Thymus (tissue), 11 donors: ENCODE measurements around the gene IGSF21. TPM values are rescaled to one million over a fixed set of nuclear protein-coding genes. Genes with fewer than 3 reads are reported as not detected.
"Not testable (repeated sequence)": the region's sequence is repeated elsewhere in the genome, so short reads cannot be mapped to it uniquely, and the experiment has no call there.

Experiments used
- DNase-seq, 9 donors: peaks; one replicate each; pipeline ENCODE4 v3.0.0-alpha.2; 2013; ENCODE audit warnings: low spot score in 9 of 9, low read depth in 6 of 9, missing footprints in 1 of 9
- H3K27ac ChIP-seq, 2 donors: one replicate each; pipeline ENCODE4 v1.5.1; 2013; ENCODE audit warnings: control low read depth in 1 of 2, low read depth in 1 of 2, low read length in 1 of 2, mild to moderate bottlenecking in 1 of 2, moderate library complexity in 1 of 2
- H3K27me3 ChIP-seq, 2 donors: one replicate each; pipeline ENCODE4 v1.5.1; 2013; ENCODE audit warnings: low read length in 1 of 2; ENCODE audit not compliant: control insufficient read depth in 2 of 2, insufficient read depth in 1 of 2
- H3K36me3 ChIP-seq, 2 donors: one replicate each; pipeline ENCODE4 v1.5.1; 2013; ENCODE audit warnings: low read length in 1 of 2, mild to moderate bottlenecking in 1 of 2, moderate library complexity in 1 of 2; ENCODE audit not compliant: control insufficient read depth in 2 of 2, insufficient read depth in 2 of 2
- H3K4me1 ChIP-seq, 2 donors: one replicate each; pipeline ENCODE4 v1.5.1; 2013; ENCODE audit warnings: low read length in 2 of 2; ENCODE audit not compliant: control insufficient read depth in 2 of 2, insufficient read depth in 2 of 2
- H3K4me3 ChIP-seq, 2 donors: one replicate each; pipeline ENCODE4 v1.5.1; 2013; ENCODE audit warnings: low read length in 2 of 2, control low read depth in 1 of 2, mild to moderate bottlenecking in 1 of 2
- H3K9me3 ChIP-seq, 2 donors: one replicate each; pipeline ENCODE4 v1.5.1; 2013; ENCODE audit warnings: low read length in 1 of 2, mild to moderate bottlenecking in 1 of 2; ENCODE audit not compliant: control insufficient read depth in 2 of 2, insufficient read depth in 1 of 2
- WGBS: extraction: QIAGEN DNeasy Blood & Tissue Kit; methylation state at CpG from one replicate; pipeline ENCODE4 v1.1.7; 2013; 5-methylcytosine and 5-hydroxymethylcytosine counted together
- polyA plus RNA-seq: library from polyadenylated mRNA; stranded (reverse); fragments of 200-250 nt; gene quantifications from one replicate; pipeline ENCODE4 v1.2.3, GENCODE V29; 2013
- total RNA-seq: library from RNA; stranded (reverse); fragments of 120-200 nt; gene quantifications from one replicate; pipeline ENCODE4 v1.2.4, GENCODE V29; 2013
- donor health status: healthy.

IGSF21 gene
- total and polyA plus RNA-seq, 2 donors: 0.85 to 2.1 TPM

- H3K27ac ChIP-seq, H3K27me3 ChIP-seq, H3K4me3 ChIP-seq, DNase-seq, H3K9me3 ChIP-seq, H3K36me3 ChIP-seq, H3K4me1 ChIP-seq: not testable (repeated sequence)
These were observed 264.9 kb downstream of the IGSF21 start for GRCh38 chr1:18372505-18372904.

- DNase-seq: no peak
- Histone ChIP-seq H3K4me1 (no peaks in the 10 kb centered on the region), H3K36me3 (no peaks in the 10 kb centered on the region), H3K27ac (no peak overlapping the region), H3K27me3 (no peaks in the 10 kb centered on the region), H3K9me3 (no peaks in the 10 kb centered on the region), H3K4me3 (no peak overlapping the region)
- 91% methylated on average over 6 of the region's 6 CpGs for WGBS
These were observed 265.6 kb downstream of the IGSF21 start for GRCh38 chr1:18373151-18373550.

- Histone ChIP-seq H3K4me1 (no peaks in the 10 kb centered on the region), H3K27me3 (no peaks in the 10 kb centered on the region), H3K9me3 (no peaks in the 10 kb centered on the region), H3K36me3 (no peaks in the 10 kb centered on the region), H3K27ac (no peak overlapping the region), H3K4me3 (no peak overlapping the region)
- WGBS: 50% methylated on average over 14 of the region's 14 CpGs
- peak in 3 of 9 donors; percentile 6 to 8 (median 7) for DNase-seq
These were observed 266.4 kb downstream of the IGSF21 start for GRCh38 chr1:18373882-18374493.

- 95% methylated on average over 24 of the region's 24 CpGs for WGBS
- H3K36me3 ChIP-seq: no peaks in the 10 kb centered on the region
- H3K27me3 ChIP-seq: no peaks in the 10 kb centered on the region
- no peak for DNase-seq
- H3K4me1 ChIP-seq: no peaks in the 10 kb centered on the region
- no peak overlapping the region for H3K4me3 ChIP-seq
- no peaks in the 10 kb centered on the region for H3K9me3 ChIP-seq
- no peak overlapping the region for H3K27ac ChIP-seq
These were observed 269.1 kb downstream of the IGSF21 start for GRCh38 chr1:18376661-18377060.

- no peak overlapping the region for H3K27ac ChIP-seq
- no peak for DNase-seq
- no peaks in the 10 kb centered on the region for H3K4me1 ChIP-seq
- no peaks in the 10 kb centered on the region for H3K9me3 ChIP-seq
- H3K4me3 ChIP-seq: no peak overlapping the region
- no peaks in the 10 kb centered on the region for H3K36me3 ChIP-seq
- H3K27me3 ChIP-seq: peaks cover 0 to 3% of the 10 kb centered on the region in 2 donors
These were observed 272.7 kb downstream of the IGSF21 start for GRCh38 chr1:18380288-18380687.

- 74% methylated on average over 5 of the region's 5 CpGs for WGBS
- peaks cover 0 to 13% of the 10 kb centered on the region in 2 donors for H3K27me3 ChIP-seq
- H3K36me3 ChIP-seq: no peaks in the 10 kb centered on the region
- H3K27ac ChIP-seq: no peak overlapping the region
- no peak overlapping the region for H3K4me3 ChIP-seq
- no peaks in the 10 kb centered on the region for H3K4me1 ChIP-seq
- no peaks in the 10 kb centered on the region for H3K9me3 ChIP-seq
- no peak for DNase-seq
These were observed 276.5 kb downstream of the IGSF21 start for GRCh38 chr1:18384059-18384458.

GRCh38 chr1:18384471-18384870 is 276.9 kb downstream of the IGSF21 start:
- Histone ChIP-seq H3K27me3 (peaks cover 0 to 13% of the 10 kb centered on the region in 2 donors), H3K27ac (no peak overlapping the region)

GRCh38 chr1:18385239-18385790 is 277.7 kb downstream of the IGSF21 start:
- Histone ChIP-seq H3K36me3 (no peaks in the 10 kb centered on the region), H3K4me1 (no peaks in the 10 kb centered on the region), H3K27ac (no peak overlapping the region), H3K9me3 (no peaks in the 10 kb centered on the region), H3K27me3 (peaks cover 0 to 13% of the 10 kb centered on the region in 2 donors), H3K4me3 (no peak overlapping the region)
- 14% methylated on average over 9 of the region's 9 CpGs for WGBS
- DNase-seq: peak in 1 of 9 donors; percentile 4

More at GRCh38 chr1:18384471-18384870, 276.9 kb downstream of the IGSF21 start:
- H3K4me1 ChIP-seq: no peaks in the 10 kb centered on the region
- WGBS: 33% methylated on average over 2 of the region's 2 CpGs
- no peaks in the 10 kb centered on the region for H3K9me3 ChIP-seq
- no peak for DNase-seq
- no peaks in the 10 kb centered on the region for H3K36me3 ChIP-seq
- no peak overlapping the region for H3K4me3 ChIP-seq

GRCh38 chr1:18386591-18386990 is 279.0 kb downstream of the IGSF21 start:
- Histone ChIP-seq H3K27ac (no peak overlapping the region), H3K4me3 (no peak overlapping the region), H3K9me3 (no peaks in the 10 kb centered on the region), H3K36me3 (no peaks in the 10 kb centered on the region), H3K4me1 (no peaks in the 10 kb centered on the region), H3K27me3 (peaks cover 0 to 13% of the 10 kb centered on the region in 2 donors)
- no peak for DNase-seq
- 94% methylated on average over 5 of the region's 5 CpGs for WGBS
